Endodermal cell (in vitro differentiated cells): ENCODE results near the gene OLFML3. TPM values are rescaled to one million over a fixed set of nuclear protein-coding genes. Genes with fewer than 3 reads are reported as not detected.
A peak's percentile ranks its signal among the peaks of the same experiment; 100 is the strongest.

ENCODE experiments used
- DNase-seq: peaks from one replicate; pipeline ENCODE4 v3.0.0-alpha.2; 2017
- H3K27ac ChIP-seq: 2 replicates; pipeline ENCODE4 v1.5.1; 2013; ENCODE audit warnings: mild to moderate bottlenecking, low read depth, low read length, moderate library complexity
- H3K27me3 ChIP-seq: 2 replicates; pipeline ENCODE4 v1.6.1; 2013; ENCODE audit warnings: mild to moderate bottlenecking, low read length, moderate library complexity; ENCODE audit not compliant: insufficient read depth, control insufficient read depth, poor library complexity, severe bottlenecking
- H3K36me3 ChIP-seq: 2 replicates; pipeline ENCODE4 v1.7.0; 2013; ENCODE audit warnings: mild to moderate bottlenecking, low read length, moderate library complexity; ENCODE audit not compliant: control insufficient read depth, insufficient read depth
- H3K4me1 ChIP-seq: one replicate; pipeline ENCODE4 v1.7.0; 2013; ENCODE audit warnings: low read length; ENCODE audit not compliant: control insufficient read depth, insufficient read depth
- H3K4me3 ChIP-seq: 2 replicates; pipeline ENCODE4 v1.5.1; 2013; ENCODE audit warnings: mild to moderate bottlenecking, low read length, moderate library complexity
- H3K9ac ChIP-seq: 2 replicates; pipeline ENCODE4 v1.6.1; 2013; ENCODE audit warnings: mild to moderate bottlenecking, low read length, moderate library complexity; ENCODE audit not compliant: poor library complexity, severe bottlenecking; ENCODE audit errors: extremely low read depth
- H3K9me3 ChIP-seq: 2 replicates; pipeline ENCODE4 v1.6.1; 2013; ENCODE audit warnings: mild to moderate bottlenecking, low read length, moderate library complexity; ENCODE audit not compliant: control insufficient read depth
- H3K27ac Mint-ChIP-seq: 2 replicates; pipeline ENCODE4 v1.8.0; 2020; ENCODE audit warnings: mixed read lengths
- H3K27me3 Mint-ChIP-seq: 2 replicates; pipeline ENCODE4 v1.8.0; 2021; ENCODE audit warnings: mild to moderate bottlenecking, mixed read lengths; ENCODE audit not compliant: insufficient read depth
- H3K36me3 Mint-ChIP-seq: 2 replicates; pipeline ENCODE4 v1.8.0; 2020; ENCODE audit warnings: low read depth, mixed read lengths
- H3K4me1 Mint-ChIP-seq: 2 replicates; pipeline ENCODE4 v1.8.0; 2020; ENCODE audit warnings: mixed read lengths
- H3K4me3 Mint-ChIP-seq: 2 replicates; pipeline ENCODE4 v1.8.0; 2020; ENCODE audit warnings: mild to moderate bottlenecking, moderate library complexity, mixed read lengths
- H3K9me3 Mint-ChIP-seq: 2 replicates; pipeline ENCODE4 v1.8.0; 2020; ENCODE audit warnings: mild to moderate bottlenecking, mixed read lengths
- WGBS, 2 experiments: methylation state at CpG; one replicate each; pipeline versions ENCODE4 v1.1.5 to v1.1.7; 2013; ENCODE audit warnings: missing lambda C conversion rate in 2 of 2, mixed read lengths in 1 of 2; ENCODE audit not compliant: insufficient coverage in 1 of 2, insufficient read length in 1 of 2; 5-methylcytosine and 5-hydroxymethylcytosine counted together
- total RNA-seq, 2 donors: library from RNA; stranded (reverse); fragmentation: NEBNext Ultra II Directional in 1 of 2; extraction: Animal tissue kit (Norgen Biotek cat#: 25700) in 1 of 2; gene quantifications; 2 replicates in 1 of 2; 3 replicates in 1 of 2; pipeline ENCODE4 v1.2.1, GENCODE V29; 2021
- TF ChIP-seq, protein P1 (sequence below): fragments of 200-600 bp; sonication (generic); conservative IDR thresholded peaks from 2 replicates; pipeline ENCODE4 v1.5.0; 2021; ENCODE audit warnings: antibody characterized with exemption, mild to moderate bottlenecking

Gene OLFML3
- total RNA-seq, 2 donors from 2014 or later, result 4.3 to 14.8 TPM

DNA sequence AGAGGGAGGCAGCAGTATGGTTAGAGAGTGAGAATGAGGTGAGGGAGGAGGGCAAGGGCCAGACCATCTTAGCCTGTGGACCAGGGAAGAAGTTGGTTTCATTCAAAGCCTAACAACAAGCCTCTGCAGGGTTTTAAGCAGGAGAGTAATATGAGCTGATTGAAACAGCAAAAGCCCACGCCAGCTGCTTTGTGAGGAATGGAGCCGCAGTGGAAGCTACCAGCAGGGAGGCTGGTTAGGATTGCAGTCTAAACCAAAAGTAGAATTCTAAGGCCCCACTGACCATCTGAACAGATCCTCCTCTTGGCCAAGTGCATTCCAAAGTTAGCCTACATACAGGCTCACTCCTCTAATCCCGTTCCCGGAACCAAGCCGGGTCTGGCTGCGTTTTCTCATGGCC is 44.8 kb downstream of the OLFML3 start:
- peaks cover 19% of the 10 kb centered on the region for H3K9me3 Mint-ChIP-seq
- peaks cover 11% of the 10 kb centered on the region for H3K36me3 Mint-ChIP-seq
- Histone ChIP-seq H3K4me1 (no peaks in the 10 kb centered on the region), H3K27me3 (peaks cover 31% of the 10 kb centered on the region), H3K9me3 (peaks cover 5% of the 10 kb centered on the region), H3K27ac (no peak overlapping the region), H3K4me3 (no peak overlapping the region), H3K36me3 (no peaks in the 10 kb centered on the region), H3K9ac (no peak overlapping the region)
- TF ChIP-seq, protein P1, sequence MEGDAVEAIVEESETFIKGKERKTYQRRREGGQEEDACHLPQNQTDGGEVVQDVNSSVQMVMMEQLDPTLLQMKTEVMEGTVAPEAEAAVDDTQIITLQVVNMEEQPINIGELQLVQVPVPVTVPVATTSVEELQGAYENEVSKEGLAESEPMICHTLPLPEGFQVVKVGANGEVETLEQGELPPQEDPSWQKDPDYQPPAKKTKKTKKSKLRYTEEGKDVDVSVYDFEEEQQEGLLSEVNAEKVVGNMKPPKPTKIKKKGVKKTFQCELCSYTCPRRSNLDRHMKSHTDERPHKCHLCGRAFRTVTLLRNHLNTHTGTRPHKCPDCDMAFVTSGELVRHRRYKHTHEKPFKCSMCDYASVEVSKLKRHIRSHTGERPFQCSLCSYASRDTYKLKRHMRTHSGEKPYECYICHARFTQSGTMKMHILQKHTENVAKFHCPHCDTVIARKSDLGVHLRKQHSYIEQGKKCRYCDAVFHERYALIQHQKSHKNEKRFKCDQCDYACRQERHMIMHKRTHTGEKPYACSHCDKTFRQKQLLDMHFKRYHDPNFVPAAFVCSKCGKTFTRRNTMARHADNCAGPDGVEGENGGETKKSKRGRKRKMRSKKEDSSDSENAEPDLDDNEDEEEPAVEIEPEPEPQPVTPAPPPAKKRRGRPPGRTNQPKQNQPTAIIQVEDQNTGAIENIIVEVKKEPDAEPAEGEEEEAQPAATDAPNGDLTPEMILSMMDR, result no peak
- 60 to 75% methylated on average over 1 to 6 of the region's 6 CpGs for WGBS, 2 experiments
- peak overlapping the region; percentile 78 for H3K27ac Mint-ChIP-seq
- H3K4me1 Mint-ChIP-seq, result peaks cover 21% of the 10 kb centered on the region
- H3K27me3 Mint-ChIP-seq, result peaks cover 38% of the 10 kb centered on the region
- no peak overlapping the region for H3K4me3 Mint-ChIP-seq
- peak; percentile 71 for DNase-seq

GRCh38 chr1:114025609-114026401 is 46.5 kb downstream of the OLFML3 start:
- Histone ChIP-seq H3K9ac (no peak overlapping the region), H3K27ac (no peak overlapping the region), H3K9me3 (no peaks in the 10 kb centered on the region), H3K36me3 (no peaks in the 10 kb centered on the region), H3K4me1 (no peaks in the 10 kb centered on the region), H3K4me3 (no peak overlapping the region), H3K27me3 (peaks cover 49% of the 10 kb centered on the region)
- TF ChIP-seq, protein P1, result no peak
- Mint-ChIP-seq H3K9me3 (peaks cover 5% of the 10 kb centered on the region), H3K27me3 (peaks cover 33% of the 10 kb centered on the region), H3K4me1 (peaks cover 21% of the 10 kb centered on the region), H3K27ac (no peak overlapping the region), H3K4me3 (no peak overlapping the region), H3K36me3 (no peaks in the 10 kb centered on the region)
- WGBS, 2 experiments, result 80 to 98% methylated on average over 1 to 5 of the region's 5 CpGs
- DNase-seq, result no peak

DNA sequence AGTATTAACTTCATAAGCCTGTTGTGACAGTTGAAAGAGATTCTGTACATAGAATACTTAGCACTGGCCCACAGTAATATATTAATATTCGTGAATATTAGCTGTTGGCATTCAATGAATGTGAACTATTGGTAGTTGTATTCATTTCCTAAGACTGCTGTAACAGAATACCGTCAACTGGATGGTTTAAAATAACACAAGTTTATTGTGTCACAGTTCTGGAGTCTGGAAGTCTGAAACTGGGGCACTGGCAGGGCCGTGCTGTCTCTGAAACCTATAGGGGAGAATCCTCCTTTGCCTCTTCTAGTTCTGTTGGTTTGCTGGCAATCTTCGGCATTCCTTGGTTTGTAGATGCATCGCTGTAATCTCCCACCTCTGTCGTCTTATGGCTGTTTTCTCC is 47.5 kb downstream of the OLFML3 start:
- Mint-ChIP-seq H3K36me3 (no peaks in the 10 kb centered on the region), H3K27ac (no peak overlapping the region), H3K4me3 (no peak overlapping the region), H3K4me1 (peaks cover 18% of the 10 kb centered on the region), H3K9me3 (peaks cover 3% of the 10 kb centered on the region), H3K27me3 (peaks cover 30% of the 10 kb centered on the region)
- TF ChIP-seq, protein P1, result no peak
- H3K27ac ChIP-seq, result no peak overlapping the region
- no peaks in the 10 kb centered on the region for H3K9me3 ChIP-seq
- H3K36me3 ChIP-seq, result no peaks in the 10 kb centered on the region
- WGBS, 2 experiments, result 94 to 100% methylated on average over 2 to 6 of the region's 6 CpGs
- no peak overlapping the region for H3K9ac ChIP-seq
- H3K27me3 ChIP-seq, result peaks cover 51% of the 10 kb centered on the region
- no peak overlapping the region for H3K4me3 ChIP-seq
- DNase-seq, result no peak
- no peaks in the 10 kb centered on the region for H3K4me1 ChIP-seq

Other genes starting within 250 kb of the OLFML3 start
- gene PHTF1, start 220.0 kb upstream of the OLFML3 start, total RNA-seq, result 10 to 100 TPM; 43.8 to 56.5 TPM
- 10 to 100 TPM; 13.7 to 17.5 TPM for gene RSBN1, start 167.0 kb upstream of the OLFML3 start, total RNA-seq
- gene PTPN22, start 107.8 kb upstream of the OLFML3 start, total RNA-seq, result not detected
- under 1 TPM in 1 of 2 donors, not detected in 1; 0.73 TPM for gene BCL2L15, start 91.9 kb upstream of the OLFML3 start, total RNA-seq
- 10 to 100 TPM in 1 of 2 donors, 1 to 10 TPM in 1; 9.6 to 14.7 TPM for gene AP4B1, start 74.7 kb upstream of the OLFML3 start, total RNA-seq
- gene DCLRE1B, start 74.1 kb upstream of the OLFML3 start, total RNA-seq, result 10 to 100 TPM in 1 of 2 donors, 1 to 10 TPM in 1; 7.4 to 11.0 TPM
- gene HIPK1, start 50.1 kb upstream of the OLFML3 start, total RNA-seq, result 10 to 100 TPM; 71.4 to 79.2 TPM
- 1 to 10 TPM; 1.3 to 4.4 TPM for gene SYT6, start 174.4 kb downstream of the OLFML3 start, total RNA-seq